GM13976 (cell line): ENCODE measurements around the gene ACAA2.
A peak's percentile ranks its signal among the peaks of the same experiment; 100 is the strongest.
"Not testable (repeated sequence)": the region's sequence is repeated elsewhere in the genome, so short reads cannot be mapped to it uniquely, and the experiment has no call there.

ENCODE experiments used
- DNase-seq: peaks from one replicate; pipeline ENCODE4 v3.0.0; 2012; ENCODE audit warnings: low spot score
- CTCF ChIP-seq: IDR thresholded peaks from 2 replicates; pipeline ENCODE4 v1.5.1; 2012; ENCODE audit warnings: borderline replicate concordance, mild to moderate bottlenecking; ENCODE audit not compliant: insufficient read depth; ENCODE audit errors: extremely low read depth, missing control alignments, control extremely low read depth
- in situ Hi-C: fragments of 300-500 bp; cut with MboI; formaldehyde crosslinking; loops from one replicate; pipeline ENCODE4 v1.12.0; 2022; ENCODE audit warnings: low sequenced_read_pairs, mixed read lengths, inconsistent platforms; ENCODE audit not compliant: unreplicated experiment

Gene ACAA2

DNA sequence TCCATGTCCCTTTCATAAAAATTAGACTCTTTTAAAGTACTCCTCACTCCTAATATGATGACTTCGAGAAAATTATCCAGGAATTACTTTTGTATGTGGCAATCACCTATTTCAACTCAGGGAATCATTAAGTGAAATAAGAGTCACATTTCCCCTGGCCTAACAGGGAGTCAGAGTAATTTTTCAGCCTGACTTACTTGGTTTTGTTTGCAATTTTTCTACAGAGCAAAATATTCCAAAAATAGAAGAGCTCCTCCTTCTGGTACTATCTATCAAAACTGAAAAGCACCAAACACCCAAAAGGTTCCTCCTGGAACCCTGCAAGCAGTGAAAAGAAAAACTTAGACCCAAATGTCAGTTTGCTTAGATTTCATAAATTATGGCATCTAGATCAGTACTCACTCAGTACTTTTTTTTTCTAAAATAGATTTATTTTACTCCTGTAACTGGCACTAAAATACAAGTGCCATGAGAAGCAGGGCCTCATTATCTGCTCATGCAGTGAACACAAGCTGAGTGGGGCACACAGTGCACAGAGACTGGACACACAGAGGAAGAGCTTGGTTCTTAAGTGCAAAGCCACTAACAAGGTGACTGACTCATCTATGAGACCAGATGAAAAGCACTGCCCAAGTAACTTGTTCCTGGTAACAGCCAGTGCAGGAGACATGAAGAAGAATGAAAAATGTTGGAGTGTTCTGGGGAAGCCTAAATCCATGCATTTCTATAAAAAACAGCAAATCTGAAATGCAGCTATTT lies 28.7 kb downstream of the ACAA2 start:
- no peak for TF ChIP-seq CTCF
- no peak for DNase-seq
- in situ Hi-C loops = no loop called here

- DNase-seq, in situ Hi-C loops: not testable (repeated sequence)
Observed at GRCh38 chr18:49783631-49784030, 29.7 kb downstream of the ACAA2 start.

DNA sequence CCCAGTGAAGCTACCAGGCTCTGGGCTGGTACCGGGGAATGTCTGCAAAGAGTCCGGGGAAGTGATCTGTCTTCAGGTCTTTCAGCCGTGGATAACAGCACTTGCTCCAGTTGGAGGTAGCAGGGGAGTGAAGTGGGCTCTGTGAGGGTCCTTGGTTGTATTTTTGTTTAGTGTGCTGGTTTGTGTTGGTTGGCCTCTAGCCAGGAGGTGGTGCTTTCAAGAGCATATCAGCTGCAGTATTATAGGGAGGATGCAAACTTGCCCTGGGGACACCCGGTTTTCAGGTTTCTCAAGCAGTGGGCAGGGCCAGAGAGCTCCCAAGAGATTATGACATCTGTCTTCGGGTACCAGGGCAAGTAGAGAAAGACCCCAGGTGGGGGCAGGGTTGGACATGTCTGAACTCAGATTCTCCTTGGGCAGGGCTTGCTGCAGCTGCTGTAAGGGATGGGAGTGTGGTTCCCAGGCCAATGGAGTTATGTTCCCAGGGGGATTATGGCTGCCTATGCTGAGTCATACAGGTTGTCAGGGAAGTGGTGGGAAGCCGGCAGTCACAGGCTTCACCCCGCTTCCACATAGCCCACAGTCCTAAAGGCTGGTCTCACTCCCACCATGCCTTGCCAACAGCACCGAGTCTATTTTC lies 34.4 kb downstream of the ACAA2 start:
- in situ Hi-C loops = no loop called here
- no peak for TF ChIP-seq CTCF
- DNase-seq = no peak

DNA sequence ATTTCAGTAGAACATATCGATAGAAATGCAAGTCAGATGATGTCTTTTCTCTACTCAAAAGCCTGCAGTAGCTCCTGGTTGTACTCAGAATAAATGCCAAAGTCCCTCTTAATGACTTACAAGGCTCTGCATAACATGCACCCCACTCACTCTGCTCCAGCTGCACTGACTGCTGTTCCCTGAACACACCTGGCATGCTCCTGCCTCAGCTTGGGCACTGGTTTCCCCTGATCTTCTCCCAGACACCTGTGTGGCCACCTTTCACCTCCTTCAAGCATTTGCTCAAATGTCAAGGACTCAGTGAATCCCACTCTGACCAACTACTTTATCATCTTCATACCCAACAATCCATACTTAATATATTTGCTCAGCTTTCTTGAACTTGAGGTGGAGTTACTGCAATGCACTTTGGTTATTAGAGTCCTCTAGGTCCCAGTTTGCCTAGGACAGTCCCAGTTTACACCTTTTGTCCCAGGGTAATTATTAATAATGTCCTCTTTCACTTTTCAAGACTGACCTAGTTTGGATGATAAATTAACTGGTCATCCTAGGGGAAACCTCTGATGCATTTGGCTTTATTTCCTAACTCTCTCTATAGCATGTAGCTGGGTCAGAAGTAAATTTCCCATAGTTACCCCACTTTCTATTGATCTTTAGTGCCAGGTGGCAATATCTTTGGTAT lies 44.1 kb downstream of the ACAA2 start:
- in situ Hi-C loops = no loop called here
- no peak for TF ChIP-seq CTCF
- no peak for DNase-seq

DNA sequence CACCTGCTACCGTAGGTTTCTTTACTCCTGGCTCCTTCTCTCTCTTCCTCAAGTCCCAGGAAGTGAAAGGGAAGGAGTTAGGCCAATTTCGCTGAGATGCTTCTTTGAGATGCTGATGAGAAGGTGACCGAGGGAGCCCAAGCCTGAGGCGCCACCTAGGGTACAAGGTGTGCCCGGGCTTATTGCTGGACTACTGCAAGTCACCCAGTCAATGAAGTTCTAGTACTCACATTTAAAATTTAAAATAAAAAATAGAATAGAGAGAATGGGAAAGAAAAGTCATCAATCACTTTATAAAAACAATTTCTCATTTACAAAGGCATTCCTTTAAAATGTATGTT lies 45.3 kb downstream of the ACAA2 start:
- in situ Hi-C loops = no loop called here
- TF ChIP-seq CTCF = peak; percentile 39
- no peak for DNase-seq

DNA sequence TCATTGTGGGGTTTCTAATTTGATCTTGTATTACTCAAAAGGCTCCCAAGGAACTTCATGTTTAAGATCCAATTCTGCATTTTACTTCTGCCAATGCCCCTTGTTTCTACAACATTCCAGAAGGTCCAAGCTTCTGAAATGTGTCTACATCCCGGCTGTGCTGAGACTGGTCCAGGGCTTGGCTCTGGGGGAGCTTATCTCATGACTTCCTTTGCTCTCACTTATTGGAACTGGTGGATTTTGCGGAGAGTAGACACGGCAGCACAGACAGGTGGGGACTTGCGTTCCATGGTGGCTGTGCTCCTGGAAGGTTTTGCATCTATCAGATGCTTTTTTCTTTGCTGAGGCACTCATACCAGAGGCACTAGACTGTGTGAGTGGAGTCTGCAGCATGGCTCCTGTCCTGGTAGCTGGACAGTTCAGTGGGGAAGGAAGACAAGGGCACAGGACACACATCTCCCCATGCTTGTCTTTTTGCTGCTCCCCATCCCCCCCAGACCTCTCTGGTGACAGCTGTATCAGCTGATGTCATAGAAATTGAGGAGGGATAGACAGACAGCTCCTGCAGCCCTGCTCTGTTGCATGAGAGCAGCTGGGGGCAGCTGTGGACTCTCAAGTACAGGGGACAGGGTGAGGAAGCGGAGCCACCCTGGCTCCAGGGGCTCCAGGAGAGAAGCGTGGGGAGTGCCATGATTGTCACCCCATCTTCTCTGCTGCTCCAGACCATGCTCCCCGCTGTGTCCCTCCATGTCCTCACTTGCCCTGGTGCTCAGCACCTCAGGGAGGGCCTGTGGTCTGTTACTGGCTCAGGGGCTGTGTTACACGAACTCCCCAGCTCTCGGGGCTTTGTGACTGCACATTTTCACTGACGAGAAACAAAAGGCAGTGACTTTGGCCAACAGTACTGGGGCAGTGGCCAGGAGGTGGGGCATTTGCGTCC lies 46.0 kb downstream of the ACAA2 start:
- DNase-seq = no peak
- in situ Hi-C loops = no loop called here
- TF ChIP-seq CTCF = no peak
